ENCODE results near the gene CRY1. TPM values are rescaled to one million over a fixed set of nuclear protein-coding genes. Genes with fewer than 3 reads are reported as not detected.

Gene CRY1
- total and polyA plus RNA-seq, 8 donors = 3.6 to 95.1 (median 24.0) TPM

DNA sequence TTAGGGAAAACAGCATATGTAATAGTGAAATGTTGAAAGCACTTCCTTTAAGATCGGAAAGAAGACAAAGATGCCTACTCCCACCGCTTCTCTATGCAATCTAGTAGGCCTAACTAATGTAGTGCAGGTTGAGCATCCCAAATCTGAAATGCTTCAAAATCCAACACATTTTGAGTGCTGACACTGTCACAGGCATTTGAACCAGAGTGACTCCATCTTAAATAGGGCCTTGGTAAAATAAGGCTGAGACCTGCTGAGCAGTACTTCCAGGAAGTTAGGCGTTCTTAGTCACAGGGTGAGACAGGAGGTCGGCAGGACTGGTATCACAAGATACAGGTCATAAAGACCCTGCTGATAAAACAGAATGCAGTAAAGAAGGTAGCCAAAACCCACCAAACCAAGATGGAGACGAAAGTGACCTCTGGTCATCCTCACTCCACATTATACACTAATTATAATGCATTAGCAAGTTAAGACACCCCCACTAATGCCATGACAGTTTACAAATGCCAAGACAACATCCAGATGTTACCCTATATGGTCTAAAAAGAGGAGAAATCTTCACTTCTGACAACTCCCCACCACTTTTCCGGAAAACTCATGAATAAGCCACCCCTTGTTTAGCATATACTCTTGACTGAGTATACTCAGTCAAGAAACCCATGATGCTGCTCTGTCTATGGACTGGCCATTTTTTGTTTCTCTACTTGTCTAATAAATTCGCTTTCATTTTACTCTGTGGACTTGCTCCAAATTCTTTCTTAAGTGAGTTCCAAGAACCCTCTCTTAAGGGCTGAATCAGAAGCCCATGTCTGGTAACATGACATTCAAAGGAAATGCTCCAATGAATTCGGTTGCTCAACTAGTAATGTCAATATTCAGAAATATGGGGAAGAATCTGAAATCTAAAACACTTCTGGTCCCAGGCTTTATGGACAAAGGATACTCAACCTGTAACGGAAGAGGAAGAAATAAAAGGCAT is 59.3 kb downstream of the CRY1 start:
- intact Hi-C loops (cut with DNase I; ENCODE audit: low total_unique reads) = no loop called here
- 87 to 91% (median 90%) methylated on average over 9 of the region's 9 CpGs for WGBS, 5 donors
- no peak for DNase-seq
- TF ChIP-seq, protein P1, sequence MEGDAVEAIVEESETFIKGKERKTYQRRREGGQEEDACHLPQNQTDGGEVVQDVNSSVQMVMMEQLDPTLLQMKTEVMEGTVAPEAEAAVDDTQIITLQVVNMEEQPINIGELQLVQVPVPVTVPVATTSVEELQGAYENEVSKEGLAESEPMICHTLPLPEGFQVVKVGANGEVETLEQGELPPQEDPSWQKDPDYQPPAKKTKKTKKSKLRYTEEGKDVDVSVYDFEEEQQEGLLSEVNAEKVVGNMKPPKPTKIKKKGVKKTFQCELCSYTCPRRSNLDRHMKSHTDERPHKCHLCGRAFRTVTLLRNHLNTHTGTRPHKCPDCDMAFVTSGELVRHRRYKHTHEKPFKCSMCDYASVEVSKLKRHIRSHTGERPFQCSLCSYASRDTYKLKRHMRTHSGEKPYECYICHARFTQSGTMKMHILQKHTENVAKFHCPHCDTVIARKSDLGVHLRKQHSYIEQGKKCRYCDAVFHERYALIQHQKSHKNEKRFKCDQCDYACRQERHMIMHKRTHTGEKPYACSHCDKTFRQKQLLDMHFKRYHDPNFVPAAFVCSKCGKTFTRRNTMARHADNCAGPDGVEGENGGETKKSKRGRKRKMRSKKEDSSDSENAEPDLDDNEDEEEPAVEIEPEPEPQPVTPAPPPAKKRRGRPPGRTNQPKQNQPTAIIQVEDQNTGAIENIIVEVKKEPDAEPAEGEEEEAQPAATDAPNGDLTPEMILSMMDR (IDR thresholded peaks at IDR 0.05) = no peak
- TF ChIP-seq POLR2A (IDR thresholded peaks at IDR 0.05) (no peak), EP300 (IDR thresholded peaks at IDR 0.05) (no peak), POLR2AphosphoS5 (IDR thresholded peaks at IDR 0.05) (no peak)
- Histone ChIP-seq H3K27ac (no peak overlapping the region), H3K36me3 (no peaks in the 10 kb centered on the region), H3K4me3 (no peak overlapping the region), H3K4me1 (peaks cover 5 to 34% (median 23%) of the 10 kb centered on the region in 4 donors), H3K27me3 (no peaks in the 10 kb centered on the region), H3K9me3 (no peaks in the 10 kb centered on the region)

DNA sequence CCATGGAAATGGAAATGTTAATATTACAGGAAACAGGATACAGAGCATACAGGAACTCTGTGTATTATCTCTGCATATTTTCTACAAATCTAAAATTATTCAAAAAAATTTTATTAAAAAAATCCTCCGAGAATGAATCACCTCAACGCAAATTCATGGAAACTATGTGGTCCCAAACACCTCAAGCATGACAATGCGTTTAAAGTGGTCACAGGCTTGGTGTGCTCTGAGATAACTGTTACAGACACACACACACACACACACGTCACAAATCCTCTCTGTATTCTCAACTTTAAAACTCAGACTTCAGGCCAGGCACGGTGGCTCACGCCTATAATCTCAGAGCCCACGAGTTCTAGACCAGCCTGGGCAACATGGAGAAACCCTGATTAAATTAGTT is 61.1 kb downstream of the CRY1 start:
- H3K27ac ChIP-seq = no peak overlapping the region
- TF ChIP-seq, protein P1 (IDR thresholded peaks at IDR 0.05) = no peak
- TF ChIP-seq POLR2A (IDR thresholded peaks at IDR 0.05) (no peak), EP300 (IDR thresholded peaks at IDR 0.05) (no peak), POLR2AphosphoS5 (IDR thresholded peaks at IDR 0.05) (no peak)
- DNase-seq = no peak
- no peaks in the 10 kb centered on the region for H3K9me3 ChIP-seq
- 77 to 94% (median 88%) methylated on average over 7 of the region's 7 CpGs for WGBS, 5 donors
- H3K4me1 ChIP-seq = peaks cover 10 to 50% (median 37%) of the 10 kb centered on the region in 4 donors
- no peaks in the 10 kb centered on the region for H3K27me3 ChIP-seq
- intact Hi-C loops (cut with DNase I; ENCODE audit: low total_unique reads) = no loop called here
- no peak overlapping the region for H3K4me3 ChIP-seq
- no peaks in the 10 kb centered on the region for H3K36me3 ChIP-seq

DNA sequence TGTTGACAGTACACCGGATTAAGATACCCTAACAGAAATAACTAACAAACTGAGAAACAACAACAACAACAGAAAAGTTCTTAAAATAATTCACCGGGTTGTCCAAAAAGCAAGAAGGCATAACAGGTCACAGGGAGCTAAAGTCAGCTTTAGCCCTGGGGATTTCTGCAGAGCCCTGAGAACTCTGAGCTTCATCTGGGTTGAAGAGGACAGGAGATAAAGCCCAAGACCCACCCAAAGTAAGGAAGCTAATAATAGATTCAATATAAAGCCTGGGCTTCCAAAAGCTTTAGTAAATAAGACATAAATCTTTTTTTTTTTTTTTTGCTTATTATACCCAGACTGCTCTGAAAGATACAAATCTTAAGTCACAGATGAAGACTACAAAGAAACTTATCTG is 62.3 kb downstream of the CRY1 start:
- Histone ChIP-seq H3K4me3 (no peak overlapping the region), H3K4me1 (peaks cover 19 to 62% (median 48%) of the 10 kb centered on the region in 4 donors), H3K36me3 (no peaks in the 10 kb centered on the region), H3K9me3 (no peaks in the 10 kb centered on the region), H3K27ac (peak overlapping the region in 1 of 5 donors; percentile 14), H3K27me3 (no peaks in the 10 kb centered on the region)
- intact Hi-C loops (cut with DNase I; ENCODE audit: low total_unique reads) = no loop called here
- WGBS, 5 donors = 45 to 60% (median 50%) methylated on average over 2 of the region's 2 CpGs
- TF ChIP-seq POLR2A (IDR thresholded peaks at IDR 0.05) (no peak), POLR2AphosphoS5 (IDR thresholded peaks at IDR 0.05) (no peak), EP300 (IDR thresholded peaks at IDR 0.05) (no peak)
- TF ChIP-seq, protein P1 (IDR thresholded peaks at IDR 0.05) = no peak
- DNase-seq = no peak

DNA sequence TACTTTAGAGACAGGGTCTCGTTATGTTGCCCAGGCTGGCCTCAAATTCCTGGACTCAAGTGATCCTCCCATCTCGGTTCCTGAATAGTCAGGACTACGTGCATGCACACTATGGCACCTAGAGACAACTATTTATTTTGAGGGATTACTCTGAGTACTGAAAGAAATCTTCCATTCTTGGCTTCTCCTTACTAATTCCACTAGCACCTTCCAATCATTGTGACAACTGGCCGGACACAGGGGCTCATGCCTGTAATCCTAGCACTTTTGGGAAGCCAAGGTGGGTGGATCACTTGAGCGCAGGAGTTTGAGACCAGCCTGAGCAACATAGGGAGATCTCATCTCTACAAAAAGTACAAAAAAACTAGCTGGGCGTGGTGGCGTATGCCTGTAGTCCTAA is 64.3 kb downstream of the CRY1 start:
- peaks cover 19 to 64% (median 46%) of the 10 kb centered on the region in 4 donors for H3K4me1 ChIP-seq
- peak overlapping the region in 3 of 5 donors; percentile 10 to 86 (median 84) for H3K27ac ChIP-seq
- H3K4me3 ChIP-seq = no peak overlapping the region
- DNase-seq = no peak
- intact Hi-C loops (cut with DNase I; ENCODE audit: low total_unique reads) = no loop called here
- TF ChIP-seq POLR2A (IDR thresholded peaks at IDR 0.05) (no peak), POLR2AphosphoS5 (IDR thresholded peaks at IDR 0.05) (no peak), EP300 (IDR thresholded peaks at IDR 0.05) (no peak)
- TF ChIP-seq, protein P1 (IDR thresholded peaks at IDR 0.05) = no peak
- H3K9me3 ChIP-seq = no peaks in the 10 kb centered on the region
- no peaks in the 10 kb centered on the region for H3K27me3 ChIP-seq
- H3K36me3 ChIP-seq = no peaks in the 10 kb centered on the region
- 77 to 86% (median 82%) methylated on average over 7 of the region's 7 CpGs for WGBS, 5 donors

All from stomach (tissue), 9 donors.